AG10803 (cell line): ENCODE data around the gene GLE1.
A peak's percentile ranks its signal among the peaks of the same experiment; 100 is the strongest.

Experiments used
- DNase-seq: peaks from one replicate; pipeline ENCODE4 v3.0.0; 2010; ENCODE audit warnings: low read depth
- H3K4me3 ChIP-seq: 2 replicates; pipeline ENCODE4 v1.5.1; 2011; ENCODE audit warnings: mild to moderate bottlenecking, low read length, control low read depth
- TF ChIP-seq, protein P1 (sequence below): conservative IDR thresholded peaks from 2 replicates; pipeline ENCODE4 v1.5.1; 2011; ENCODE audit warnings: mild to moderate bottlenecking, low read length, control low read depth, inconsistent platforms

GLE1 gene

DNA sequence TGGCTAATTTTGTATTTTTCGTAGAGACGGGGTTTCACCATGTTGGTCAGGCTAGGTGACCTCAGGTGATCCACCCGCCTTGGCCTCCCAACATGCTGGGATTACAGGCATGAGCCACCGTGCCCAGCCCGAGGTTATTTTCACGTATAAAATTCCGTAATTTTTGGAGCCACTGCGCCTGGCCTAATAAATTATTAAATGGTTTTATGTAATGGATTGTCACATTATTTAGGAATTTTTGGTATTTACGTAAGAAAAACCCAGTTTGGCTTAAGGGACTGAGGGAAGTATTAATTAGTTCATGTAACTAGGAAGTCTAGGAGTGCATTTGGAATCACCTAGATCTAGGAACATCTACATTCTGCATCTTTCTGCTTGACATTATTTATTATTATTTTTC lies 8.3 kb downstream of the GLE1 start:
- TF ChIP-seq, protein P1, sequence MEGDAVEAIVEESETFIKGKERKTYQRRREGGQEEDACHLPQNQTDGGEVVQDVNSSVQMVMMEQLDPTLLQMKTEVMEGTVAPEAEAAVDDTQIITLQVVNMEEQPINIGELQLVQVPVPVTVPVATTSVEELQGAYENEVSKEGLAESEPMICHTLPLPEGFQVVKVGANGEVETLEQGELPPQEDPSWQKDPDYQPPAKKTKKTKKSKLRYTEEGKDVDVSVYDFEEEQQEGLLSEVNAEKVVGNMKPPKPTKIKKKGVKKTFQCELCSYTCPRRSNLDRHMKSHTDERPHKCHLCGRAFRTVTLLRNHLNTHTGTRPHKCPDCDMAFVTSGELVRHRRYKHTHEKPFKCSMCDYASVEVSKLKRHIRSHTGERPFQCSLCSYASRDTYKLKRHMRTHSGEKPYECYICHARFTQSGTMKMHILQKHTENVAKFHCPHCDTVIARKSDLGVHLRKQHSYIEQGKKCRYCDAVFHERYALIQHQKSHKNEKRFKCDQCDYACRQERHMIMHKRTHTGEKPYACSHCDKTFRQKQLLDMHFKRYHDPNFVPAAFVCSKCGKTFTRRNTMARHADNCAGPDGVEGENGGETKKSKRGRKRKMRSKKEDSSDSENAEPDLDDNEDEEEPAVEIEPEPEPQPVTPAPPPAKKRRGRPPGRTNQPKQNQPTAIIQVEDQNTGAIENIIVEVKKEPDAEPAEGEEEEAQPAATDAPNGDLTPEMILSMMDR, result no peak
- DNase-seq, result no peak
- H3K4me3 ChIP-seq, result no peak overlapping the region

DNA sequence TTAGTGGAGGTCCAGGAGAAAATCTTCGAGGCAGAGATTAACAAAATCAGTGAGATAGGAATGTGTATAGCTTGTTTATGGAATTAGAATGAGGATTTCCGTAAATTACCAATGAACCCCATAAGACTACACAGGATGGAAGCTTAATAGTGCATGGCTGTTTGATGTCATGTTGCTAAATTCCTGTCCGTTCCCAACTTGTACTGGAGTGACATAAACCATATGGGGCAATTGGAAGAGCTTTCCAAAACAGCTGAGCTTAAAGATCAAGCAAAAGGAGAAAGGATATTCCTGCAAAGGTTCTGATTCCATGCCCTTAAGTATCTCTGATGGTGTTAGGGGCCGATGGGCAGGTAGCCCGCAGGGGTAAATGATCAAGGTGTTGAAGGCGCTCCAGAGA lies 17.4 kb downstream of the GLE1 start:
- no peak for DNase-seq
- TF ChIP-seq, protein P1, result no peak
- no peak overlapping the region for H3K4me3 ChIP-seq

DNA sequence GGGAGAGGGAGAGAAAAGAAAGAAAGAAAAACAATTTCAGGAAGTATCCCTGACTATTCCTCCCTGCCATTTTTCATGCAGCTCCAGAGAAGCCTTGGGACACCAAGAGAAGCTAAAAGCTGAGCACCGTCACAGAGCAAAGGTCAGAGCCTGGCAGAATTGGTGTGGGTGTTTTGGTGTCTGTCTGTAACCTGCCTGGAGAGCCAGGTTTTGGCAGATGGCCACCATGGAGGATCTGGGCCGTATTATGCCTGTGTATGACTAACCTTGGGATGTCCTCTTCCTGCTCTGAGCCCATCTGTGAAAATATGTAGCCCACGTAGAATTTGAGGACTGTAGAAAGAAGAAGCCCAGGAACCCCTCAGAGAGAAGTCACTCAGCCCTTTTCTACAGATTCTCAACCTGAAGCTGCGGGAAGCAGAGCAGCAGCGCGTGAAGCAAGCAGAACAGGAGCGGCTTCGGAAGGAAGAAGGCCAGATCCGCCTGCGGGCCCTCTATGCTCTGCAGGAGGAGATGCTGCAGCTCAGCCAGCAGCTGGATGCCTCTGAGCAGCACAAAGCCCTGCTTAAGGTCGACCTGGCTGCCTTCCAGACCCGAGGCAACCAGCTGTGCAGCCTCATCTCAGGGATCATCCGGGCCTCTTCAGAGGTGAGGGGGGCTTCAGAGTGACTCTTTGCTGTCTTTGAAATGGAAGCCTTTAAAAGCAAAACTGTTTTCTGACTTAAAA lies 18.8 kb downstream of the GLE1 start:
- no peak overlapping the region for H3K4me3 ChIP-seq
- peak; percentile 28 for DNase-seq

DNA sequence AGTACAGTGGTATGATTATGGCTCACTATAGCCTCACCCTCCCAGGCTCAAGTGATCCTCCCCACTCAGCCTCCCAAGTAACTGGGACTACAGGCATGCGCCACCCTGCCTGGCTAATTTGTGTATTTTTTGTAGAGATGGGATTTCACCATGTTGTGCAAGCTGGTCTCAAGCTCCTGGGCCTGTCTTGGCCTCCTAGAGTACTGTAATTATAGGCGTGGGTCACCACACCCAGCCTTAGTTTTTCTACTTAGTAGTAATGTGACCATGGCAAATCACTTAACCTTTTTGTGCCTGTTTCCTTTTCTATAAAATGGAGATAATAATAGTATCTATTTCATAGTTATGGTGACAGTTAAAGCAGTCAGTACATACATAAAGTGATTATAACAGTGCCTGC lies 22.2 kb downstream of the GLE1 start:
- TF ChIP-seq, protein P1, result no peak
- no peak for DNase-seq
- H3K4me3 ChIP-seq, result no peak overlapping the region

More for the DNA sequence above, 18.8 kb downstream of the GLE1 start:
- TF ChIP-seq, protein P1, result no peak

DNA sequence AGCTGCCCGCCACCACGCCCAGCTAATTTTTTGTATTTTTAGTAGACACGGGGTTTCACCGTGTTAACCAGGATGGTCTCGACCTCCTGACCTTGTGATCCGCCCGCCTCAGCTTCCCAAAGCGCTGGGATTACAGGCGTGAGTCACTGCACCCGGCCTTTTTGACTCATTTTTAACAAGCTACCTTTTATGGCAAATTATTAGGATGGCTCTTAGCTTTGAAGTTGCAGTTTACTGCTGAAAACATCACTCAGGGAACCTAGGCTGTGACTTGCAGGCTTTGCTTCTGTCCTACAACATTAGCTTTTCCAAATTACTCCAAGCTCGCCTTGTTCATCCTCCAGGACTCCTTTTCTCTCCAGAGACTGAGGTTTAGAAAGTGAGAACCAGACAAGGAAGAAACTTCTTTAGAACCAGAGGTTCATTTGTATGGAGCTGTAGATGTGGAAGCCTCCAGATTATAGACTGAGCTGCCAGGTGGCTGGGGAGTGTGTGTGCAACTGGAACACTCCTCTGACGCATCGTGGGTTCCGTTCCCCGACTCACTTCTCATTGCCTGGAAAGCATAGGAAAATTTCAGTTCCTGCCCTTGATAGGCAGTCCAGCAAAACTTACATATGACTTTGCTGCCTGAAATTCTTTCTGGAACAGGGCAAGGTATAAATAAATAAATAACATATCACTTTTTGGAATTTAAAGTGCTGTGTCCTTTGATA lies 24.1 kb downstream of the GLE1 start:
- DNase-seq, result no peak
- TF ChIP-seq, protein P1, result no peak
- no peak overlapping the region for H3K4me3 ChIP-seq

DNA sequence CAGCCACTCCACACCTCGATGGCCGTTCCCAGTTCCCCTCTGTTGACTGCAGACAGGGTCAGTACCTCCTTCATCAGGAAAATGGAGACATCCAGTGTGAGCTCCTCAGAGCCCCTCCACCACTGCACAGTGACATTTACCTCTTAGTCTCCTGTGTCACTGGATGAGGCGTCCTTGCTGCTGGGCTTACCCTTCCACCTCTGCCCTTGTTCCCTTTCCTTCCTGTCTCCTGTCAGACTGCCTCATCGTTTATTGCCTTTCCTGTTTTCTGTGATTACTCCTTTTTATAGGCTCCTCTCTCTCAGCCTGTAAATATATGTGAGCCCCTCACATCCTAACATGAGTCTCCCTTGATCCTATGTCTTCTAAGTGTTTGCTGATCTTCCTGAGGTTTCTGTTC lies 24.7 kb downstream of the GLE1 start:
- TF ChIP-seq, protein P1, result no peak
- H3K4me3 ChIP-seq, result no peak overlapping the region
- DNase-seq, result no peak

DNA sequence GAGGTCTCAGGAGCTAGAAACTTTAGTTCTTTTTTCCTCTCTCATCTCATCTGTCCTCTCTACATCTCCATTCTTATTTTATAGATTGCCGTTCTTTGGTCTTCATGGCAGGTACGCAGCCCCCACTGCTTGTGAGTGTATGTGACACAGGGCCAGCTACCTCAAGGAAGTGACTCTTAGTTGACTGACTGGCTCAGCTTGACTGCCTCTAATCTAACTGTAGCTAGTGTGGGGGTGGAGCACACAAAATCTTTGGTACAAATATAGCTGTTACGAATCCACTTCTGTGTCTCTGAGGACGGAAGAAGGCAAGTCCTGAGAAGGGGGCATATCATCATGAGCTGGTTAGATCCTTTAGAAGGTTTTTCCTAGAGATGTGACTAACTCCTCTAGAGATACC lies 28.1 kb downstream of the GLE1 start:
- no peak overlapping the region for H3K4me3 ChIP-seq
- no peak for DNase-seq
- TF ChIP-seq, protein P1, result no peak
